Erythroblast (primary cell): ENCODE data around the gene TRABD2B.
"Not testable (repeated sequence)": the region's sequence is repeated elsewhere in the genome, so short reads cannot be mapped to it uniquely, and the experiment has no call there.

Experiments
- GATA1 ChIP-seq: IDR thresholded peaks from 2 replicates; pipeline ENCODE4 v1.6.1; 2011; ENCODE audit warnings: low read depth, mild to moderate bottlenecking, control low read depth, low read length, moderate library complexity
- POLR2A ChIP-seq: IDR thresholded peaks from 2 replicates; pipeline ENCODE4 v1.6.1; 2011; ENCODE audit warnings: mild to moderate bottlenecking, low read length

DNA sequence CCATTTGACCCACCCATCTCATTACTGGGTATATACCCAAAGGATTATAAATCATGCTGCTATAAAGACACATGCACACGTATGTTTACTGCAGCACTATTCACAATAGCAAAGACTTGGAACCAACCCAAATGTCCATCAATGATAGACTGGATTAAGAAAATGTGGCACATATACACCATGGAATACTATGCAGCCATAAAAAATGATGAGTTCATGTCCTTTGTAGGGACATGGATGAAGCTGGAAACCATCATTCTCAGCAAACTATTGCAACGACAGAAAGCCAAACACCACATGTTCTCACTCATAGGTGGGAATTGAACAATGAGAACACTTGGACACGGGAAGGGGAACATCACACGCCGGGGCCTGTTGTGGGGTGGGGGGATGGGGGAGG, 35.4 kb downstream of the TRABD2B start:
- not testable (repeated sequence) for TF ChIP-seq POLR2A, GATA1
